LNCAP (cell line): Measurements from ENCODE around the gene MYH9.

Experiments used
- TF ChIP-seq, protein P1 (sequence below): fragments of 450-650 bp; IDR thresholded peaks from 2 replicates; pipeline ENCODE4 v1.5.1; 2017; ENCODE audit warnings: mild to moderate bottlenecking

MYH9 gene

DNA sequence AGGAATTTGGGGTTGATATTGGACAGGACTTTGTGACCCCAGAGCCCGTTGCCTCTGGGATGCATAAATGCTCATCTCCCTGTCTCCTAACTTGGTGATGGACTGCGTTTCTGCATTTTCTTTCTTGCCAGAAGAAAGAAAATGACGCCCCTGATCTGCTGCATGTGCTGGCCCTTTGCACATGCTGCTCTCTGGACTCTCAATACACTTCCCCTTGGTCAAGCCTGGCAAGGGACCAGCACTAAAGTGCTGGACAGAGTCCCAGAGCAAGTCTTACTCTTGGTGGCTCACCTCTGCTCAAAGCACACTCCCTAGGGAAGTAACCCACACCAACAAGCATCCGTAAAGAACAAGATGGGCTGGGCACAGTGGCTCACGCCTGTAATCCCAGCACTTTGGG, 40.7 kb downstream of the MYH9 start:
- TF ChIP-seq, protein P1, sequence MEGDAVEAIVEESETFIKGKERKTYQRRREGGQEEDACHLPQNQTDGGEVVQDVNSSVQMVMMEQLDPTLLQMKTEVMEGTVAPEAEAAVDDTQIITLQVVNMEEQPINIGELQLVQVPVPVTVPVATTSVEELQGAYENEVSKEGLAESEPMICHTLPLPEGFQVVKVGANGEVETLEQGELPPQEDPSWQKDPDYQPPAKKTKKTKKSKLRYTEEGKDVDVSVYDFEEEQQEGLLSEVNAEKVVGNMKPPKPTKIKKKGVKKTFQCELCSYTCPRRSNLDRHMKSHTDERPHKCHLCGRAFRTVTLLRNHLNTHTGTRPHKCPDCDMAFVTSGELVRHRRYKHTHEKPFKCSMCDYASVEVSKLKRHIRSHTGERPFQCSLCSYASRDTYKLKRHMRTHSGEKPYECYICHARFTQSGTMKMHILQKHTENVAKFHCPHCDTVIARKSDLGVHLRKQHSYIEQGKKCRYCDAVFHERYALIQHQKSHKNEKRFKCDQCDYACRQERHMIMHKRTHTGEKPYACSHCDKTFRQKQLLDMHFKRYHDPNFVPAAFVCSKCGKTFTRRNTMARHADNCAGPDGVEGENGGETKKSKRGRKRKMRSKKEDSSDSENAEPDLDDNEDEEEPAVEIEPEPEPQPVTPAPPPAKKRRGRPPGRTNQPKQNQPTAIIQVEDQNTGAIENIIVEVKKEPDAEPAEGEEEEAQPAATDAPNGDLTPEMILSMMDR: no peak

DNA sequence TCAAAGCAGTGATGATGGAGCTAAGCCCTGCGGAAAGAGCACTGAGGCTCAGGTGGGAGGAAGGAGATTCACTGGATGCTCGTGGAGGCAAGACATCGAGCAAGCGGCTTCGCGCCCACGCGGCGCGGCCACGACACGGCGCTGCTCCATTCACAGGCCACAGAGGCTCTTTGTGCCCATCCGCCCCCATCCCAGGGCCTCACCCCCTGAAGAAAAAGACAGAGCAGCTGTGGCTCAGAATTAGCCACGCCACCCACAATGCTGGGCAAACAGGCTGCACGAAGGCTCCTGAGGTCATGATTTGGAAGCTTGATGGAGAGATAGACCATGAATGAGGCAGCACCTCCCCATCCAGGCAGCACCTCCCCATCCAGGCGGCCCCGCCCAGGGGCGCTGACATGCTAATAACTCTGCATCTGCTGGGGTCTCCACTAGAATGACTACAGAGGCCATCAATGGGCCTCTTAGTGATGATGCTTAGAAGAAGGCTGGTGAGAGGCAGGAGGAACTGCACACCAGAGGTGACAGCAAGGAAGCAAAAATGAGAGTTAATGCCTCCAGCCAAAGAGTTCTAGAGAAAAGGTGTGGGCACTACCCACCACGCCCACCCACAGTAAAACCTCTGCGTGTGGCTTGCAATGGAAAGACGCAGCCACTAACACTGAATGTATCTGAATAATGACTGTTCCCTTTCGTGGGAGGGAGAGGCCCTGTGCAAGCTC, 43.5 kb downstream of the MYH9 start:
- TF ChIP-seq, protein P1: no peak

DNA sequence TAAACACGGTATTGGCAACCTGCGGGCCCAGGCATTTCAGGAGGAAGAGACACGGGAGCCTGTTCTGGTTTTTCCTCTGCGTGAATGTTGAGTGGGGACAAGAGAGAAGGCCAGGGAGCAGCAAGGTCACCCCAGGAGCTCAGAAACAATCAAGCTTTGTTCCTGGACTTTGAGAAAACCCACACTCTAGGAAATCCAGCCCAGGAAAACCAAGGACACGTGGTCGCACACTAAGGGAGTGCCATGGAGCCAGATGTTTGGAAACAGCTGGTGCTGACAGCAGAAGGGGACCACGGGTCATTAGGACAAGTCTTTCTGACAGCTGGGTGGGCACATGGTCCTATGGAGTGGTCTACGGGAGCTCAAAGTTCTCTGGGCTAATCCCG, 44.1 kb downstream of the MYH9 start:
- TF ChIP-seq, protein P1: no peak

DNA sequence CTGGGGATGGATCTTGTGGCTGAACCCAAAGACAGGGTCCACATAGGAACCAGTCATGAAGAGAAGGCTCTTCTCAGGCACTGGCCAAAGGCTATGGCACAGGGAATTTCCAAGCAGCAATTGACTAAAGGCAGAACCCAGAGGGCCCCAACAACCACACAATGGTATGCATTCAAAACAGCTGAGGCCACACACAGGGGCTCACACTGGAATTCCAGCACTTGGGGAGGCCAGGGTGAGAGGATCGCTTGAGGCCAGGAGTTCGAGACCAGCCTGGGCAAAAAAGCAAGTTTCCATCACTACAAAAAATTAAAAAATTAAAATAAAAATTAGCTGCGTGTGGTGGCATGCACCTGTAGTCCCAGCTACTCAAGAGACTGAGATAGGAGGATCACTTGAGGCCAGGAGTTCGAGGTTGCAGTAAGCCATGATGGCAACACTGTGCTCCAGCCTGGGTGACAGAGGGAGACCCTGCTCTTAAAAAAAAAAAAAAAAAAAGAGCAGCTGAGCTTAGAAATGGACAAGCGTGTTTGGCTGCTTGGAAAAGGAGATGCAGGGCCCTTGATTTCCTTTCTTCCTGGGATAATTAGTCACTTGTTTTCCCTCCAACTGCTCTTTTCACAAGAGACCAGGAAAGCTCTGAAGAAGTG, 44.6 kb downstream of the MYH9 start:
- TF ChIP-seq, protein P1: no peak

- TF ChIP-seq, protein P1: no peak
Measured at GRCh38 chr22:36341640-36342041, 46.1 kb downstream of the MYH9 start.

DNA sequence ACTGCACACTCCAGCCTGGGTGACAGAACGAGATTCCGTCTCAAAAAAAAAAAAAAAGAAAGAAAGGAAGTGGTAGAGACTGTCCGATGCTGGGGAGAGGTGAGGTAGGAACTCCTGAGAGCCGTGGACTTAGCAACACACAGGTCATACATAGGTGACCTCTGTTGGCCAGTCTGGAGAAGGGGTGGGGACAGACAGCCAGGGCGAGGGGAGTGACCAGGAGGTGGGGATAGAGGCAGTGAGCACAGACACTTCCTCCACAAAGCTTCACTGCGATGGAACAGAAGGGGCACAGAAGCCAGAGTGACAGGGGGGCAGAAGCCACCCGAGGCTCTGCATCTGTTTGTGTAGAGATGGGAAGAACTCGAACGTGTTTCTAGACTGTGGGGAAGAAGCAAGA, 47.1 kb downstream of the MYH9 start:
- TF ChIP-seq, protein P1: no peak

- TF ChIP-seq, protein P1: no peak
Measured at GRCh38 chr22:36339171-36340065, 48.3 kb downstream of the MYH9 start.
